Measurements from ENCODE around the gene PSPN. TPM values are rescaled to one million over a fixed set of nuclear protein-coding genes. Genes with fewer than 3 reads are reported as not detected.
A peak's percentile ranks its signal among the peaks of the same experiment; 100 is the strongest.

Gene PSPN
- total and polyA plus RNA-seq, 9 of the 15 experiments (the other 6 are each of a cell fraction or from before 2014, with no cell fraction given), result 0.21 to 1.1 (median 0.58) TPM

DNA sequence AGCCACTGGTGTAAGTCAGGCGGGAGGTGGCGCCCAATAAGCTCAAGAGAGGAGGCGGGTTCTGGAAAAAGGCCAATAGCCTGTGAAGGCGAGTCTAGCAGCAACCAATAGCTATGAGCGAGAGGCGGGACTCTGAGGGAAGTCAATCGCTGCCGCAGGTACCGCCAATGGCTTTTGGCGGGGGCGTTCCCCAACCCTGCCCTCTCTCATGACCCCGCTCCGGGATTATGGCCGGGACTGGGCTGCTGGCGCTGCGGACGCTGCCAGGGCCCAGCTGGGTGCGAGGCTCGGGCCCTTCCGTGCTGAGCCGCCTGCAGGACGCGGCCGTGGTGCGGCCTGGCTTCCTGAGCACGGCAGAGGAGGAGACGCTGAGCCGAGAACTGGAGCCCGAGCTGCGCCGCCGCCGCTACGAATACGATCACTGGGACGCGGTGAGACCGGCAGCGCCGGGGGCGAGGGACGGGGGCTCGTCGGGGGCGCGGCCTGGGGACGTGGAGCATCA lies 3.1 kb downstream of the PSPN start, which contains the start of gene ALKBH7 (continued):
- TF ChIP-seq ZBTB40 (IDR thresholded peaks at IDR 0.05) (0 out of 2 replicates have a peak, but pooled peaks have one; percentile 46), ZBTB40 (CRISPR knock-in tag; IDR thresholded peaks at IDR 0.05) (no peak), SIN3B (IDR thresholded peaks at IDR 0.05; ENCODE audit: low read depth) (no peak), TARDBP (IDR thresholded peaks at IDR 0.05) (peak; percentile 85), ZNF609 (CRISPR knock-in tag; IDR thresholded peaks at IDR 0.05; ENCODE audit: borderline replicate concordance) (0 out of 2 replicates have a peak, but pooled peaks have one; percentile 19), NFYB (IDR thresholded peaks at IDR 0.05; ENCODE audit: extremely low read depth, insufficient read length) (peak; percentile 100), SMARCE1 (IDR thresholded peaks at IDR 0.05) (no peak), PHF21A (IDR thresholded peaks at IDR 0.05; ENCODE audit: borderline replicate concordance, low read depth) (0 out of 2 replicates have a peak, but pooled peaks have one; percentile 37), ZNF282 (CRISPR knock-in tag; IDR thresholded peaks at IDR 0.05) (no peak), ESRRA (IDR thresholded peaks at IDR 0.05; ENCODE audit: borderline replicate concordance, low read depth) (peak; percentile 7; the same call in 1 of the 2 replicates)
- TF ChIP-seq, protein P1, sequence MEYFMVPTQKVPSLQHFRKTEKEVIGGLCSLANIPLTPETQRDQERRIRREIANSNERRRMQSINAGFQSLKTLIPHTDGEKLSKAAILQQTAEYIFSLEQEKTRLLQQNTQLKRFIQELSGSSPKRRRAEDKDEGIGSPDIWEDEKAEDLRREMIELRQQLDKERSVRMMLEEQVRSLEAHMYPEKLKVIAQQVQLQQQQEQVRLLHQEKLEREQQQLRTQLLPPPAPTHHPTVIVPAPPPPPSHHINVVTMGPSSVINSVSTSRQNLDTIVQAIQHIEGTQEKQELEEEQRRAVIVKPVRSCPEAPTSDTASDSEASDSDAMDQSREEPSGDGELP (CRISPR knock-in tag; IDR thresholded peaks at IDR 0.05; ENCODE audit: borderline replicate concordance), result peak; percentile 93
- TF ChIP-seq, protein P2, sequence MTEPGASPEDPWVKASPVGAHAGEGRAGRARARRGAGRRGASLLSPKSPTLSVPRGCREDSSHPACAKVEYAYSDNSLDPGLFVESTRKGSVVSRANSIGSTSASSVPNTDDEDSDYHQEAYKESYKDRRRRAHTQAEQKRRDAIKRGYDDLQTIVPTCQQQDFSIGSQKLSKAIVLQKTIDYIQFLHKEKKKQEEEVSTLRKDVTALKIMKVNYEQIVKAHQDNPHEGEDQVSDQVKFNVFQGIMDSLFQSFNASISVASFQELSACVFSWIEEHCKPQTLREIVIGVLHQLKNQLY (CRISPR knock-in tag; conservative IDR thresholded peaks at IDR 0.05), result no peak; a peak in 1 of 4 replicates
